ENCODE measurements around the gene RHOT1.

RHOT1 gene

DNA sequence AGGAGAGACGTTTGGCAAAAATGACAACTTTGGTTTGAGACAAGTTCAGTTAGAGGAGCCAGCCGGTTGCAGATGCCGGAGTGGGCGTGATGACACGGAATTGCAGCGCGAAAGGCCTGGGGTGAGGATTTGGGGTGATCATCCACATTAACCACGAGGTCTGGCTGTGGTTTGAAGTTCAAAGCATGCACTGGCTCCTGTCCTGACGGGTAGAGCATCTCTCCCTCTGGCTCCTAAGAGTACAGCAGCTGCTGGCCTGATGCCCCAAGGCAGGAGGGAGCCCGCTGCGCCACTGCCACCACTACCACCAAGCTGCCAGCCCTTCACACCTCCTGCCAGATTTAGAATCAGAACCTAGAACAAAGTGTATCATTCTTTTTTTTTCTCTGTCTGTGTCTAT lies 127.1 kb downstream of the RHOT1 start:
- CTCF ChIA-PET: no interaction called here
- POLR2A ChIA-PET: no interaction called here
- TF ChIP-seq, protein P1, sequence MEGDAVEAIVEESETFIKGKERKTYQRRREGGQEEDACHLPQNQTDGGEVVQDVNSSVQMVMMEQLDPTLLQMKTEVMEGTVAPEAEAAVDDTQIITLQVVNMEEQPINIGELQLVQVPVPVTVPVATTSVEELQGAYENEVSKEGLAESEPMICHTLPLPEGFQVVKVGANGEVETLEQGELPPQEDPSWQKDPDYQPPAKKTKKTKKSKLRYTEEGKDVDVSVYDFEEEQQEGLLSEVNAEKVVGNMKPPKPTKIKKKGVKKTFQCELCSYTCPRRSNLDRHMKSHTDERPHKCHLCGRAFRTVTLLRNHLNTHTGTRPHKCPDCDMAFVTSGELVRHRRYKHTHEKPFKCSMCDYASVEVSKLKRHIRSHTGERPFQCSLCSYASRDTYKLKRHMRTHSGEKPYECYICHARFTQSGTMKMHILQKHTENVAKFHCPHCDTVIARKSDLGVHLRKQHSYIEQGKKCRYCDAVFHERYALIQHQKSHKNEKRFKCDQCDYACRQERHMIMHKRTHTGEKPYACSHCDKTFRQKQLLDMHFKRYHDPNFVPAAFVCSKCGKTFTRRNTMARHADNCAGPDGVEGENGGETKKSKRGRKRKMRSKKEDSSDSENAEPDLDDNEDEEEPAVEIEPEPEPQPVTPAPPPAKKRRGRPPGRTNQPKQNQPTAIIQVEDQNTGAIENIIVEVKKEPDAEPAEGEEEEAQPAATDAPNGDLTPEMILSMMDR (IDR thresholded peaks at IDR 0.05; ENCODE audit: insufficient read depth, low read length, missing control alignments): no peak
- H3K4me3 ChIP-seq (ENCODE audit: low read depth, low read length): no peak overlapping the region
- DNase-seq (ENCODE audit: low read depth, low spot score): no peak

DNA sequence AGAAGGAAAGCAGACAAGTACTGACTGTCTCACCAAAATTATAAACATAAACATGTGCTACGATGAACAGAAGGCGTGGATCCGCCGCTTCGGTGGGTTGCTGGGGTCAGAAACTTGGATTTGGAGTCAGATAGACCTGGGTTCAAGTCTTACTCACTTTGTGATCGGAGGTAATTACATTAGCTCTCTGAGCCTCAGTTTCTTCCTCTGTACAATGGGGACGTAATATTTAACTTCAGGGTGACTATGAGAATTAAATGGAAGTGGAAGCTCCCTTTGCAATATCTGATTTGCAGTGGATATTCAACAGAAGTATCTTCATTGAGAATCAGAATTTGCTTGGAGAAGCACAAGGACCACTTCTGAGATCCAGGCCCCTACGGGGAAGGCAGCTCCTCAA lies 129.5 kb downstream of the RHOT1 start:
- no peak overlapping the region for H3K4me3 ChIP-seq (ENCODE audit: low read depth, low read length)
- ChIA-PET CTCF (interaction anchor here (0.7 to 0.8 kb wide), 2 partner anchors 12 to 19 kb away, joined by 3 read pairs; no protein-coding TSS in a partner anchor), POLR2A (no interaction called here)
- TF ChIP-seq, protein P1 (IDR thresholded peaks at IDR 0.05; ENCODE audit: insufficient read depth, low read length, missing control alignments): no peak
- no peak for DNase-seq (ENCODE audit: low read depth, low spot score)

DNA sequence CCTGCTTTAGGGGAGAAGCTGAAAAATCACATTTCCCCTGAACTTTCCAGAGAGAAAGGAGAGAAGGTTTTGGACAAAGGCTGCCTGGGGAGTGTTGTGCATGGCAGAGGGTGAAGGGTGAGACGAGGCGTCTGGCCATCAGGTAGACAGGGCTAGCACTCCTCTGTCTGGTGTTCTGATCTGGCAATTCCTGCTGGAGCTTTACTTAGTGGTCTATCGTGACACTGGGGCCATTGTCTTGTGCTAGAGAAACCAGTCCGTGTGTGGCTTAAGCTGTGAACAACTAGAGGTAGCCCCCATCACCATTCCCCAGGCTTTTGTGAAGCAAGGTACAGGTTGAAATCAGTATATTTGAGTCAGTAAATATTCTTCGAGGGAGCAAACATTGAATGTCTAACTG lies 131.8 kb downstream of the RHOT1 start:
- TF ChIP-seq, protein P1 (IDR thresholded peaks at IDR 0.05; ENCODE audit: insufficient read depth, low read length, missing control alignments): no peak
- no peak for DNase-seq (ENCODE audit: low read depth, low spot score)
- CTCF ChIA-PET: interaction anchor here (1.0 to 1.3 kb wide), 2 partner anchors 10 to 20 kb away, joined by 3 read pairs; no protein-coding TSS in a partner anchor
- POLR2A ChIA-PET: interaction anchor here (1.0 kb wide), 1 partner anchor 13 kb away, joined by 3 read pairs; no protein-coding TSS in a partner anchor
- no peak overlapping the region for H3K4me3 ChIP-seq (ENCODE audit: low read depth, low read length)

DNA sequence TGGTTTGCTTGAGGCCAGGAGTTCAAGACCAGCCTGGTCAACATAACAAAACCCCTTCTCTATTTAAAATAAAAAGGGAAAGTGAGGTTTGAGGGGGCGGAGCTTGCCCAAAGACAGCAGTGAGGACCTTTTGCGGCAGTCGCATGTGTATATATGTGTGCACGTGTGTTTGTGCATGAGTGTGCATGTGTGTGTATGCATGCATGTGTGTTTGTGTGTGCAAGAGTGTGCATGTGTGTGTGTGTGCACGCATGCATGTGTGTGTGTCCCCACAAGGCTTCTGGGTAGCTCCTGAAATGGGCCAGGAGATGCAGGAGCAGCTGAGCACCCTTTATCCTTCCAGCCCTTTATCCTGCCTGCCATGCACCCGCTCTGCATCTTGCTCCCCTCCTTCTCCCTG lies 132.3 kb downstream of the RHOT1 start:
- ChIA-PET POLR2A (no interaction called here), CTCF (interaction anchor here (1.0 to 1.3 kb wide), 3 partner anchors 11 to 49 kb away, joined by 3 read pairs; no protein-coding TSS in a partner anchor)

More for the DNA sequence above, 132.3 kb downstream of the RHOT1 start:
- H3K4me3 ChIP-seq (ENCODE audit: low read depth, low read length): no peak overlapping the region
- DNase-seq (ENCODE audit: low read depth, low spot score): no peak
- TF ChIP-seq, protein P1 (IDR thresholded peaks at IDR 0.05; ENCODE audit: insufficient read depth, low read length, missing control alignments): no peak

Measured in AG04449 (cell line).